DOHH2 (cell line): ENCODE results near the gene SMARCA5.

Source experiments
- H3F3A ChIP-seq: fragments of 200-600 bp; sonication (generic), shearing (Covaris generic); 2 replicates; pipeline ENCODE4 v1.6.0; 2016; ENCODE audit warnings: antibody characterized with exemption, mild to moderate bottlenecking; ENCODE audit not compliant: control insufficient read depth, insufficient read depth
- H3K27ac ChIP-seq: fragments of 200-600 bp; sonication (generic); 2 replicates; pipeline ENCODE4 v1.5.1; 2014; ENCODE audit warnings: low read depth, mild to moderate bottlenecking, low read length, moderate library complexity
- H3K27me3 ChIP-seq: fragments of 200-600 bp; sonication (generic); 2 replicates; pipeline ENCODE4 v1.6.1; 2014; ENCODE audit warnings: mild to moderate bottlenecking, low read length, mixed read lengths; ENCODE audit not compliant: control insufficient read depth
- H3K36me3 ChIP-seq: fragments of 200-600 bp; sonication (generic); 2 replicates; pipeline ENCODE4 v1.6.1; 2014; ENCODE audit warnings: mild to moderate bottlenecking, low read length, moderate library complexity, mixed read lengths; ENCODE audit not compliant: control insufficient read depth
- H3K4me1 ChIP-seq: fragments of 200-600 bp; sonication (generic); 2 replicates; pipeline ENCODE4 v1.6.1; 2014; ENCODE audit warnings: mild to moderate bottlenecking, low read length, mixed read lengths; ENCODE audit not compliant: control insufficient read depth
- H3K4me2 ChIP-seq: fragments of 200-600 bp; sonication (generic); 2 replicates; pipeline ENCODE4 v1.6.0; 2014; ENCODE audit warnings: mild to moderate bottlenecking, low read length, moderate library complexity
- H3K4me3 ChIP-seq: fragments of 200-600 bp; sonication (generic); 2 replicates; pipeline ENCODE4 v1.5.1; 2014; ENCODE audit warnings: mild to moderate bottlenecking, low read length, mixed read lengths
- H3K79me2 ChIP-seq: fragments of 200-600 bp; sonication (generic); 2 replicates; pipeline ENCODE4 v1.6.1; 2014; ENCODE audit warnings: mild to moderate bottlenecking, low read length, mixed read lengths; ENCODE audit not compliant: control insufficient read depth
- H3K9me2 ChIP-seq: fragments of 200-600 bp; sonication (generic); replicated peaks from 2 replicates; pipeline ENCODE4 v1.6.1; 2014; ENCODE audit warnings: mild to moderate bottlenecking, low read length, mixed read lengths; ENCODE audit not compliant: control insufficient read depth
- H3K9me3 ChIP-seq: fragments of 200-600 bp; sonication (generic); 2 replicates; pipeline ENCODE4 v1.6.1; 2014; ENCODE audit warnings: antibody characterized with exemption, low read length, mixed read lengths; ENCODE audit not compliant: control insufficient read depth, insufficient read depth
- H4K20me1 ChIP-seq: fragments of 200-600 bp; sonication (generic); 2 replicates; pipeline ENCODE4 v1.6.0; 2014; ENCODE audit warnings: low read depth, mild to moderate bottlenecking, antibody characterized with exemption, low read length, moderate library complexity; ENCODE audit not compliant: control insufficient read depth, insufficient read depth
- CTCF ChIP-seq: fragments of 200-600 bp; sonication (generic); IDR thresholded peaks from one replicate; pipeline ENCODE4 v1.5.1; 2014; ENCODE audit warnings: antibody characterized with exemption, mild to moderate bottlenecking, low read depth, low read length; ENCODE audit not compliant: poor library complexity, severe bottlenecking
- EZH2phosphoT487 ChIP-seq: fragments of 200-600 bp; sonication (generic); IDR thresholded peaks from 2 replicates; pipeline ENCODE4 v1.6.1; 2017; ENCODE audit warnings: borderline replicate concordance, mild to moderate bottlenecking, antibody characterized with exemption, low read length, moderate library complexity, mixed read lengths

Gene SMARCA5

GRCh38 chr4:143506031-143506430 is 7.5 kb upstream of the SMARCA5 start:
- no peaks in the 10 kb centered on the region for H3K9me3 ChIP-seq
- no peaks in the 10 kb centered on the region for H4K20me1 ChIP-seq
- H3K27me3 ChIP-seq: no peaks in the 10 kb centered on the region
- no peaks in the 10 kb centered on the region for H3F3A ChIP-seq
- no peaks in the 10 kb centered on the region for H3K36me3 ChIP-seq
- TF ChIP-seq CTCF (no peak), EZH2phosphoT487 (no peak)
- H3K27ac ChIP-seq: no peak overlapping the region
- no peaks in the 10 kb centered on the region for H3K4me1 ChIP-seq
- H3K79me2 ChIP-seq: no peaks in the 10 kb centered on the region
- H3K4me3 ChIP-seq: no peak overlapping the region
- H3K9me2 ChIP-seq: no peaks in the 10 kb centered on the region
- no peak overlapping the region for H3K4me2 ChIP-seq

GRCh38 chr4:143511906-143512305 is 1.6 kb upstream of the SMARCA5 start:
- H3K27me3 ChIP-seq: no peaks in the 10 kb centered on the region
- peaks cover 33% of the 10 kb centered on the region for H3K36me3 ChIP-seq
- no peaks in the 10 kb centered on the region for H3K9me2 ChIP-seq
- no peak overlapping the region for H3K27ac ChIP-seq
- peaks cover 29% of the 10 kb centered on the region for H3K4me1 ChIP-seq
- peaks cover 35% of the 10 kb centered on the region for H3K79me2 ChIP-seq
- H3K4me3 ChIP-seq: no peak overlapping the region
- no peak overlapping the region; the same call in 1 of the 2 replicates for H3K4me2 ChIP-seq
- peaks cover 26% of the 10 kb centered on the region for H4K20me1 ChIP-seq
- no peaks in the 10 kb centered on the region for H3F3A ChIP-seq
- H3K9me3 ChIP-seq: no peaks in the 10 kb centered on the region
- TF ChIP-seq CTCF (no peak), EZH2phosphoT487 (no peak)

- Histone ChIP-seq H4K20me1 (peaks cover 28% of the 10 kb centered on the region), H3K4me1 (peaks cover 38% of the 10 kb centered on the region), H3F3A (no peaks in the 10 kb centered on the region), H3K4me2 (peak overlapping the region; percentile 86), H3K27ac (peak overlapping the region; percentile 80), H3K79me2 (peaks cover 46% of the 10 kb centered on the region), H3K9me3 (no peaks in the 10 kb centered on the region), H3K36me3 (peaks cover 44% of the 10 kb centered on the region), H3K9me2 (no peaks in the 10 kb centered on the region), H3K27me3 (no peaks in the 10 kb centered on the region), H3K4me3 (peak overlapping the region; percentile 85)
- TF ChIP-seq EZH2phosphoT487: no peak
- no peak for TF ChIP-seq CTCF
These were observed 556 bp upstream of the SMARCA5 start for GRCh38 chr4:143512978-143513313.

GRCh38 chr4:143514169-143514495 is 630 bp downstream of the SMARCA5 start:
- Histone ChIP-seq H4K20me1 (peaks cover 28% of the 10 kb centered on the region), H3K9me2 (no peaks in the 10 kb centered on the region), H3K9me3 (no peaks in the 10 kb centered on the region), H3K4me1 (peaks cover 38% of the 10 kb centered on the region), H3K27ac (peak overlapping the region; percentile 80), H3K27me3 (no peaks in the 10 kb centered on the region), H3F3A (no peaks in the 10 kb centered on the region), H3K4me3 (peak overlapping the region; percentile 85), H3K36me3 (peaks cover 54% of the 10 kb centered on the region), H3K79me2 (peaks cover 57% of the 10 kb centered on the region), H3K4me2 (peak overlapping the region; percentile 86)
- no peak for TF ChIP-seq CTCF
- no peak for TF ChIP-seq EZH2phosphoT487
